SU-DHL-6 (cell line): ENCODE results near the gene ARV1.

Source experiments
- CTCF ChIP-seq: fragments of 200-600 bp; sonication (generic); IDR thresholded peaks from one replicate; pipeline ENCODE4 v1.5.1; 2017; ENCODE audit warnings: antibody characterized with exemption, mild to moderate bottlenecking, low read length, moderate library complexity; ENCODE audit not compliant: insufficient read depth, poor library complexity, severe bottlenecking
- EZH2phosphoT487 ChIP-seq: fragments of 200-600 bp; sonication (generic), shearing (Covaris generic); conservative IDR thresholded peaks from 2 replicates; pipeline ENCODE4 v1.6.1; 2018; ENCODE audit warnings: mild to moderate bottlenecking, antibody characterized with exemption, low read length, moderate library complexity, mixed read lengths

- TF ChIP-seq CTCF: no peak
- no peak for TF ChIP-seq EZH2phosphoT487
These were observed 62.2 kb downstream of the ARV1 start for GRCh38 chr1:231040800-231041718.
